AG09309 (cell line): ENCODE results near the gene DEF6.
A peak's percentile ranks its signal among the peaks of the same experiment; 100 is the strongest.
"Not testable (repeated sequence)": the region's sequence is repeated elsewhere in the genome, so short reads cannot be mapped to it uniquely, and the experiment has no call there.

Source experiments
- DNase-seq: peaks from one replicate; pipeline ENCODE4 v3.0.0-alpha.2; 2010; ENCODE audit warnings: low read depth
- H3K4me3 ChIP-seq: 2 replicates; pipeline ENCODE4 v1.5.1; 2011; ENCODE audit warnings: mild to moderate bottlenecking, low read depth, low read length, moderate library complexity; ENCODE audit not compliant: control insufficient read depth
- TF ChIP-seq, protein P1 (sequence below): IDR thresholded peaks from 2 replicates; pipeline ENCODE4 v1.5.1; 2011; ENCODE audit warnings: mild to moderate bottlenecking, low read depth, low read length, inconsistent platforms; ENCODE audit not compliant: insufficient read depth, control insufficient read depth; ENCODE audit errors: missing control alignments

DEF6 gene

DNA sequence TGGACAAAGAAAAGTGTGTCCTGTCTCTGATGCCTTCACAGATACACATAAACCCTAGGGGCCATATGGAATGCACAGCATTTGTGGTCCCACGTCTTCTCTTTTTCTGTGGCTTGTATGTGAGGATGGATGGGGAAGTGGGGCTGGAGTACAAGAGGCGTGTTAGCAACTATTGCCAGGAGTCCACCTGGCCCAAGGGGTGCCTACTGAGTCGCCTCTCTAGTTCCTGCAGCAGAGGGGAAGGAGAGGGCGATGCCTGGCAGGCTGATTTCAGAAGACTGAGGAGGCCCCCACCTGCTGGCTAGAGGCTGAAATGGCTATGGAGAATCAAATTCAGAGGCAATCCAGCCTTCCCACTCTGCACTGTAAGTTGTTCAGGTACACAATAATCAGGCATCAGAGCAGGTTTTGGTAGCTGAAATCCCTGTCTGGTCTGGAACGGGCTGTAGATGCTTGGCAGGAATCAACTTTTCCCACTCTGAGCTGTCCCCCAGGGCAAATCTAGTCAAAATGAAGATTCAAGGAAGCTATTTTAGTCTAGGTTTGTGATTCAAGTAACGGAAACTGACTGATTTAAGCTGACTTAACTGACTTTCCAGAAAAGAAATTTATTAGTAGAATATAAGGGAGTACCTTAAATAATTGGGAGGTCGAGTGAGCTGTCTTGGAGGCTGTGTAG is 29.9 kb downstream of the DEF6 start:
- H3K4me3 ChIP-seq, result no peak overlapping the region
- no peak for DNase-seq
- TF ChIP-seq, protein P1, sequence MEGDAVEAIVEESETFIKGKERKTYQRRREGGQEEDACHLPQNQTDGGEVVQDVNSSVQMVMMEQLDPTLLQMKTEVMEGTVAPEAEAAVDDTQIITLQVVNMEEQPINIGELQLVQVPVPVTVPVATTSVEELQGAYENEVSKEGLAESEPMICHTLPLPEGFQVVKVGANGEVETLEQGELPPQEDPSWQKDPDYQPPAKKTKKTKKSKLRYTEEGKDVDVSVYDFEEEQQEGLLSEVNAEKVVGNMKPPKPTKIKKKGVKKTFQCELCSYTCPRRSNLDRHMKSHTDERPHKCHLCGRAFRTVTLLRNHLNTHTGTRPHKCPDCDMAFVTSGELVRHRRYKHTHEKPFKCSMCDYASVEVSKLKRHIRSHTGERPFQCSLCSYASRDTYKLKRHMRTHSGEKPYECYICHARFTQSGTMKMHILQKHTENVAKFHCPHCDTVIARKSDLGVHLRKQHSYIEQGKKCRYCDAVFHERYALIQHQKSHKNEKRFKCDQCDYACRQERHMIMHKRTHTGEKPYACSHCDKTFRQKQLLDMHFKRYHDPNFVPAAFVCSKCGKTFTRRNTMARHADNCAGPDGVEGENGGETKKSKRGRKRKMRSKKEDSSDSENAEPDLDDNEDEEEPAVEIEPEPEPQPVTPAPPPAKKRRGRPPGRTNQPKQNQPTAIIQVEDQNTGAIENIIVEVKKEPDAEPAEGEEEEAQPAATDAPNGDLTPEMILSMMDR, result peak; percentile 80

DNA sequence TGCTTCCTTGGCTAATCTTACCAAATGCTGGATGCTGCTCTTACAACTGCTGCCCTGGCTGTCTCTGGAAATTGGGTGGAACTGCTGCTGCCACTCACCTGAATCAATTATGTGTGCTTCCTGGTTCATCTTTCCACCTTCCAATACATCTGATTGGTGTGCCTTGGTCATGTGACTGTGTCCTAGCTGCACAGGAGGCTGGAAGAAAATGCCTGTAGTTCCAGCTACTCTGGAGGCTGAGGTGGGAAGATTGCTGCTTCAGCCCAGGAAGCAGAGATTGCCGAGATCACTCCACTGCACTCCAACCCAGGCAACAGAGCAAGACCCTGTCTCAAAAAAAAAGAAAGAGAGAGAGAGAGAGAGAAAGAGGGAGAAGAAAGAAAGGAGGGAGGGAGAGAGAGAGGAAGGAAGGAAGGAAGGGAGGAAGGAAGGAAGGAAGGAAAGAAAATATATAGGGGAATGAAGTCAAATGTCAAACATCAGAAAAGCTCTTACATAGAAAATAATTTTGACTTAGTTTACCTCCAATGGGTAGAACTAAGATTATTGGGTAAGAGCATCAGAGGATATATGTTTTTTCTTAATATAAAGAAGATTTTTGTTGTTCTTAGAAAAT is 30.6 kb downstream of the DEF6 start:
- DNase-seq, result no peak
- TF ChIP-seq, protein P1, result no peak
- no peak overlapping the region for H3K4me3 ChIP-seq

DNA sequence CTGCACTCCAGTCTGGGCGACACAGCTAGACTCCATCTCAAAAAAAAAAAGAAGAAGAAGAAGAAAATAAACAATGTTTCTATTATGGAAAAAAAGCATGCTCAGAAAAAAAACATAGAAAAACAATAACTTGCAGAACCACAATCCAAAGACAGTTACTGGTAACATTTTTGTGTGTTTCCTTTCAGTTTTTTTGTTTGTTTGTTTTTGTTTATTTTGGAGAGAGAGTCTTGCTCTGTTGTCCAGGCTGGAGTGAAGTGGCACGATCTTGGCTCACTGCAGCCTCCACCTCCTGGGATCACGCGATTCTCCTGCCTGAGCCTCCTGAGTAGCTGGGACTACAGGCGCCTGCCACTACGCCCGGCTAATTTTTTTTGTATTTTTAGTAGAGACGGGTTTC is 31.3 kb downstream of the DEF6 start:
- not testable (repeated sequence) for DNase-seq

DNA sequence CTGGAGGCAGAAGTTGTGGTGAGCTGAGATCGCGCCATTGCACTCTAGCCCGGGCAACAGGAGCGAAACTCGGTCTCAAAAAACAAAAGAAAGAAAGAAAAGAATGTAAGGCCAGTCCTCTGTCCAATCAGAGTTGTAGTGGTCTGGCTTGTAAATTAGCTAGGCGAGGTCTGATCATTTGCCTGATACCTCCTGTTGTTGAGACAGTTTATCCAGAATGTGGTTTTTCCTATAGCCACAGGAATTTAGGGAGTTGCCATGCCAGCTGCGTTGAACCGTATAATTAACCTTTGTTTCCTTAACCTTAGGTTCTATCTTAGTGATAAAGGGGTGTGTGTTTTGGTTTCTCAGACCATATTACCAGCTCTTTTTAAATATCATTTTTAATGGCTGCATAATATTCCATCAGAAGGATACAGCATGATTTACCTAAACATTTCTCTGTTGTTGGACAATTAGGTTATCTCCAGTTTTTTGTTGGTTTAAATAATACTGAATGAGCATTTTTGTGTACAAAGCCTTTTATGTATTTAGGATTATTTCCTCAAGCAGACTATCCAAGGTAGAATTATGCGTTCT is 33.0 kb downstream of the DEF6 start:
- TF ChIP-seq, protein P1, result no peak
- no peak for DNase-seq
- H3K4me3 ChIP-seq, result no peak overlapping the region

More for the DNA sequence above, 31.3 kb downstream of the DEF6 start:
- H3K4me3 ChIP-seq, result not testable (repeated sequence)

DNA sequence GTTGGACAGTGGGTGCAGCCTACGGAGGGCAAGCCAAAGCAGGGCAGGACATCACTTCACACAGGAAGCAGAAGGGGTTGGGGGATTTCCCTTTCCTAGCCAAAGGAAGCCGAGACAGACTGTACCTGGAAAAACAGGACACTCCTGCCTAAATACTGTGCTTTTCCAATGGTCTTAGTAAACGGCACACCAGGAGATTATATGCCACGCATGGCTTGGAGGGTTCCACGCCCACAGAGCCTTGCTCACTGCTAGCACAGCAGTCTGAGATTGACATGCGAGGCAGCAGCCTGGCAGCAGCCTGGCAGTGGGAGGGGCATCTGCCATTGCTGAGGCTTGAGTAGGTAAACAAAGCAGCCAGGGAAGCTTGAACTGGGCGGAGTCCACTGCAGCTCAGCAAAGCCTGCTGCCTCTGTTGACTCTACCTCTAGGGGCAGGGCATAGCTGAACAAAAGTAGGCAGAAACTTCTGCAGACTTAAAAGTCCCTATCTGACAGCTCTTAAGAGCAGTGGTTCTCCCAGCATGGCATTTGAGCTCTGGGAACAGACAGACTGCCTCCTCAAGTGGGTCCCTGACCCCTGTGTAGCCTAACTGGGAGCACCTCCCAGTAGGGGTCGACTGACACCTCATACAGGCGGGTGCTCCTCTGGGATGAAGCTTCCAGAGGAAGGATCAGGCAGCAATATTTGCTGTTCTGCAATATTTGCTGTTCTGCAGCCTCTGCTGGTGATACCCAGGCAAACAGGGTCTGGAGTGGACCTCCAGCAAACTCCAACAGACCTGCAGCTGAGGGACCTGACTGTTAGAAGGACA is 34.7 kb downstream of the DEF6 start:
- DNase-seq, result not testable (repeated sequence)

DNA sequence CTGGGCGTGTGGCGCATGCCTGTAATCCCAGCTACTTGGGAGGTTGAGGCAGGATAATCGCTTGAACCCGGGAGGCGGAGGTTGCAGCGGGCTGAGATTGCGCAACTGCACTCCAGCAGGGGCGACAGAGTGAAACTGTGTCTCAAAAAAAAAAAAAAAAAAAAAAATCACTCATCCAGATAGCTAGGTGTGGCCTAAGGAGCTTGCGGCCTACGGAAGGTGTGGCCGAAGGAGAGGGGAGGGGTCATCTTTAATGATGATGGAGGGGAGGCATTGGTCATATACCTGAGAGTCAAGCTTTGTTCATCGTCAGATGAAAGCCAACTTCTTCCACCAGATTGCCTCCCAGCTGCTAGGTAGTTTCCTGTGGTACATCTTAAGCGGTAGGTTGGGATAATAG is 43.9 kb downstream of the DEF6 start:
- TF ChIP-seq, protein P1, result no peak
- DNase-seq, result no peak
- H3K4me3 ChIP-seq, result no peak overlapping the region

More for the DNA sequence above, 34.7 kb downstream of the DEF6 start:
- not testable (repeated sequence) for H3K4me3 ChIP-seq

DNA sequence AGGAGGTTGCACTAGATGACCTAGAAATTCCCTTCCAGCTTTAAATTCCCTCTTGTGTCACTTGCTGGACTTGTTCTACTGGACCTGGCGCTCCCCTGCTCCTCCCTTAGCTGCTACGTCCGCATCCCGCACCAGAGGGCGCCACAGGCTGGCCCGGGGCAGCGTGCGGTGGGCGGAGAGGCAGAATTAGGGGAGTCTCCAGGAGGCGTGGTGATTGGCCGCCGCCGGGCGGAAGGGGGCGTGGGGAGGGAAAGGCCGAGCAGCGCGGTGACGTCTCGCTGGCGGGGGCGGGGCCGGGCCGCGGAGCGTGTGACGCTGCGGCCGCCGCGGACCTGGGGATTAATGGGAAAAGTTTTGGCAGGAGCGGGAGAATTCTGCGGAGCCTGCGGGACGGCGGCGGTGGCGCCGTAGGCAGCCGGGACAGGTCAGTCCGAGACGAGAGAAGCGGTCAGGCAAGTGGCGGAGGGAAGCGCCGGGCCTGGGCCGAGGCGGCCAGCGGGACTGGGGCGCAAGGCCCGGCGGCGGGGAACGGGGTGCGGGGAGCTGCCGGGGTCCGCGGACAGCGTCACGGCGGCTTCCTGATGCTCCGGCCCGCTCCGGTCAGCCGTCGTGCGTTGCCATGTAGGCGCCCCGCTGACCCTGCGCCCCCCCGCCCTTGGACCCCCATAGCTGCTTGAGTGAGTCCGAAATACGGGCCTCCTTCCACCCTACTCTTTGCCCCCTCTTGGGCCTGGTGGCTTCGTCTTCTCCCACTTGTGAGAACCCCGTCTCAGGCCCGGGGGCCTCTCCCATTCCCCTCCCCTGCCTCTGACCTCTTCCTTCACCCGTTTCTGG is 44.9 kb downstream of the DEF6 start, which contains the start of gene PPARD:
PPARD (plus strand) TSS at position 301 of the 834 bp plus-strand sequence. CDS start 68,530 bp downstream, outside the sequence.
- peak within 1 kb of the TSS; percentile 78 for H3K4me3 ChIP-seq
- TF ChIP-seq, protein P1, result peak; percentile 99
- DNase-seq, result peak; percentile 79
